ENCODE results near the gene MVK.

Gene MVK

DNA sequence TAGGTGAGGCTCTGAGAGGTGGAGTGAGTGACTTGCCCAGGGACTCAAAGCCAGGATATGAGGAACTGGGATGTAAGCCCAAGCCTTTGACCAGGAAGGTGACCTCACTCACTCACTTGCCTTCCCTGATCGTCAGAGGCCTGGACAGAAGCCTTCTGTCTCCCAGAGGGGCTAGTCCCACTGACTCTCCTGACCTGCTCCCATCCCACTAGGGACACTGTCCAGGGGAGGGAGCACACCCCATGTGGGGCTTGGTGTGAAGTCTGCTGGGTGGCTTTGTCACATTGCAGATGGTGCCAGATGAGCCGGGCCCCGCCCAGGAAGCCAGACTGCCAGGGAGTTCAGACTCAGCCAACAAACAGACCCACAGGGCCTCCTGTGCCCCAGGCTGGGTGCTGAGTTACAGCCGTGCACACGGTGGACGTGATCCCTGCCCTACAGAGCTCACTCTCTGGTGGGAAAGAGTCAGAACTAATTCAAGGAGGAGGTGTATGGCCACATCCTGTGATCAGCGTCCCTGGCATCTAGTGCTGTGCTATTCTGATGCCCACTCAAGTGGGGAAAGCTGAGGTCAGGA is 28.6 kb upstream of the MVK start:
- no peak for DNase-seq (ENCODE audit: low read depth)
- no peak overlapping the region for H3K4me3 ChIP-seq (ENCODE audit: low read depth, low read length)
- TF ChIP-seq, protein P1, sequence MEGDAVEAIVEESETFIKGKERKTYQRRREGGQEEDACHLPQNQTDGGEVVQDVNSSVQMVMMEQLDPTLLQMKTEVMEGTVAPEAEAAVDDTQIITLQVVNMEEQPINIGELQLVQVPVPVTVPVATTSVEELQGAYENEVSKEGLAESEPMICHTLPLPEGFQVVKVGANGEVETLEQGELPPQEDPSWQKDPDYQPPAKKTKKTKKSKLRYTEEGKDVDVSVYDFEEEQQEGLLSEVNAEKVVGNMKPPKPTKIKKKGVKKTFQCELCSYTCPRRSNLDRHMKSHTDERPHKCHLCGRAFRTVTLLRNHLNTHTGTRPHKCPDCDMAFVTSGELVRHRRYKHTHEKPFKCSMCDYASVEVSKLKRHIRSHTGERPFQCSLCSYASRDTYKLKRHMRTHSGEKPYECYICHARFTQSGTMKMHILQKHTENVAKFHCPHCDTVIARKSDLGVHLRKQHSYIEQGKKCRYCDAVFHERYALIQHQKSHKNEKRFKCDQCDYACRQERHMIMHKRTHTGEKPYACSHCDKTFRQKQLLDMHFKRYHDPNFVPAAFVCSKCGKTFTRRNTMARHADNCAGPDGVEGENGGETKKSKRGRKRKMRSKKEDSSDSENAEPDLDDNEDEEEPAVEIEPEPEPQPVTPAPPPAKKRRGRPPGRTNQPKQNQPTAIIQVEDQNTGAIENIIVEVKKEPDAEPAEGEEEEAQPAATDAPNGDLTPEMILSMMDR (IDR thresholded peaks at IDR 0.05; ENCODE audit: low read depth, low read length, missing control alignments), result no peak

DNA sequence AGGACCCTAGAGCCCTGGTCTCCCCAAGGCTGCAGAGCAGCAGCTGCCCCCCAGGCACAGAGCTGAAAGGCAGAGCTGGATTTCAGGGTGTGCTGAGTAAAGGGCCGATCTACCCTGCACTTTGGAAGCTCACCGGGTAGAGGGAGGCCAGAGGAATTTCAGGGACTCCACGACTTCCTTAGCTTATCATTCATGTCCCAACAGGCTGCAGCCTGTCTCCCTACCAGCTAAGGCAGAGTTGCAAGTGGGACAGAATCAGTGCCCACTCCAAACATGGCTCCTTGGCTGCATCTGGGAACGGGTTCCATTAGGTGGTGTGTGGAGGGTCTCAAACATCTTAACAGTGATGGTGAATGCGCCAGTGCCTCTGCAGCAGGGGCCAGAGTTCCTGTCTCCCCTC is 27.8 kb upstream of the MVK start:
- DNase-seq (ENCODE audit: low read depth), result no peak
- TF ChIP-seq, protein P1 (IDR thresholded peaks at IDR 0.05; ENCODE audit: low read depth, low read length, missing control alignments), result no peak

DNA sequence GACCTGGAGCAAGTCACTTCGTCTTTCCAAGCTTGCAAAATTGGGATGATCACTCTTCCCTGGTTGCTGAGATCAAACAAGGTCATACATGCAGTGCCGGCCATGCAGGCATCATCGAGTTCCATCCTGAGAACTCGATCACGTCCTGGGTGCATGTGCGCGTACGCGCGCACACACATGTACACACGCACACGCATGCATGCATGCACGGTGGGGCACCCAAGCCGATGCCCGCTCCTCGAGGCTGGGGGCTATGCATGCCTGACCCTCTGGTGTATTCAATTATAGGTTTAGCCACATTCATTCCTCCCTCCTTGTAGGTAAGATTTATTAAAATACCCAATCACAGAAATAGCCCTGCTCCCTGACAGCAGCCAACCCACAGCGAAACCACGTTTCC is 26.3 kb upstream of the MVK start:
- TF ChIP-seq, protein P1 (IDR thresholded peaks at IDR 0.05; ENCODE audit: low read depth, low read length, missing control alignments), result no peak
- no peak for DNase-seq (ENCODE audit: low read depth)
- H3K4me3 ChIP-seq (ENCODE audit: low read depth, low read length), result no peak overlapping the region

More for the DNA sequence above, 27.8 kb upstream of the MVK start:
- no peak overlapping the region for H3K4me3 ChIP-seq (ENCODE audit: low read depth, low read length)

DNA sequence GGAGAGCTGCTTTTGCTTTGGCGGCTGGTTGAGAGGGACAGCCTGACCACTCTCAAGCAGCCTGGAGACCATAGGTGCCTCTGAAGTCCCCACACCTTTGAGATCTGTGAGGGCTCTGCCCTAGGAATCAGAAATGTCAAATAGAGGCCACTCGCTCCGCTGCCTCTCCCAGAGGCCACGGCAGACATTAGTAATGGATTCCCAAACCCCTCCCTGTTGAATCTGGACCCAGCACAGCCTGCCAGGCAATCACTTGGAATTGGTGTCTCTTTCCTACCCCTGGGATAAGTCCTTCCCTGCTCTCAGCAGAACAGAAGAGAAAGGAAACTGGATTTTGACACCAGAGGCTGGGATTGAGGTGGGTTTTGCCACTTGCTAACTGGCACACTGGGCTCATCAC is 25.3 kb upstream of the MVK start:
- H3K4me3 ChIP-seq (ENCODE audit: low read depth, low read length), result no peak overlapping the region
- TF ChIP-seq, protein P1 (IDR thresholded peaks at IDR 0.05; ENCODE audit: low read depth, low read length, missing control alignments), result no peak
- no peak for DNase-seq (ENCODE audit: low read depth)

DNA sequence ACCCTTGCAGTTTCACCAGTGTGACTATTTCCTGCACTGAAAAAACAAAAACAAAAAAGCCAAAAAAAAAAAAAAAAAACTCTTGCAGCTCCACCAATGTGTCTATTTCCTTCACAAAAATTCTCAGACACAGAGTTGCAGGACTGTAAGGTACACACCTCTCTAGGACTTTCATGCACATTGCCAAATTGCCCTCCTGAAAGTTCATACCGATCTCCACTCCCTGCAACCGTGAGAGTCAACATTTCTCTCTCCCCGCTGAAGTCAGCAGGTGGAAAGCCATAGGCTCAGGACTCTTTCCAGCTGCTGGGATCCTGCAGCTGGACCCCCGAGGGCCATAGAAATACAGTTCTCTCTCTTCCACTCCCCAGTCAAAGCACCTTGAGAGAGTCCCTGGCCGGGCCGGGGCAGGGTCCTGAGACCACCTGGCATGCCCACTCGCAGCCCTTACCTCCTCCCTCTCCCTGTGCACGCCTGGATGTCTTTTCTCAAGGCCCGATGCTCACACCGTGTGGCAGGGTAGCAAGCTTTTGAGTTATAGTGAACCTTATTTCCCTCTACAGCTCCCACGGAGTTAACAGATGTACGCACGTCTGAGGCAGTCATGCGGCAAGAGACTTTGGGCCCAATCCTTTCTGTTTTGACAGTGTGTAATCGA is 23.9 kb upstream of the MVK start:
- DNase-seq (ENCODE audit: low read depth), result no peak
- TF ChIP-seq, protein P1 (IDR thresholded peaks at IDR 0.05; ENCODE audit: low read depth, low read length, missing control alignments), result no peak
- H3K4me3 ChIP-seq (ENCODE audit: low read depth, low read length), result no peak overlapping the region

DNA sequence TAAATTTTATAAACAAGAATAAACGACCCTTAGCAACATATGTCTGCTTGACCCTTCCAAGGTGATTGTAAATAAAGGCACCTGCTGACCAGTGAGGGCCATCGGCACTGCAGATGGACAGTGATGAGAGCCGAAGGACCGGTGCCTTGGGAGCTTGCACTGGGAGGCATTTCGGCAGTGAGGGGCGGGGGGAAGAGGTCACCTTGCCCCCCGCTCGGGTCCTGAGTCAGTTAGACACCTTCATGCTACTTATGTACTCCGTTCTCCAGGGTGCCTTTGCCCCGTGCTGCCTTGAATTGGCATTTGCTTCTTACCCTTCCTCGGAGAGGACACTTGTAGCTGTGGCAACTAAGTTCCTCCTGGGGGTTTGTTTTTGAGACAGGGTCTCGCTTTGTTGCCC is 23.3 kb upstream of the MVK start:
- DNase-seq (ENCODE audit: low read depth), result no peak
- TF ChIP-seq, protein P1 (IDR thresholded peaks at IDR 0.05; ENCODE audit: low read depth, low read length, missing control alignments), result no peak
- H3K4me3 ChIP-seq (ENCODE audit: low read depth, low read length), result no peak overlapping the region

DNA sequence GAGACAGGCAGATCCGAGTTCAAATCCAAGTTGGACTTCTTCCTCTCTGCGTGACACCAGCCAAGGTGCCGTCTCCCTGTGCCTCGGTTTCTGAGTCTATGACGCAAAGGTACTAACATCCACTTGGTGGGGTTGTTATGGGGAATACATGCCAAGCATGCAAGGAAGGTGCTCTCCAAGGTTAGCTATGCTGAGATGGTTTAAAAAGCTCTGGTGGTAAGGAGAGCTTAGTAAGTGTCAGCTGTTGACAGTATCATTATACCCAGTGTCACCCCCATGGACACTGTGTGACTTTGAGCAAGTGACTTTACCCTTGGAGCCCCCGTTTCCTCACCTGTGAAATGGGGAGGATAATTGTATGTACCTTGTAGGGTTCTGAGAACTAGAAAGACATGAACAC is 22.5 kb upstream of the MVK start:
- no peak overlapping the region for H3K4me3 ChIP-seq (ENCODE audit: low read depth, low read length)
- no peak for DNase-seq (ENCODE audit: low read depth)
- TF ChIP-seq, protein P1 (IDR thresholded peaks at IDR 0.05; ENCODE audit: low read depth, low read length, missing control alignments), result no peak
